ENCODE data around the gene CORO1C. TPM values are rescaled to one million over a fixed set of nuclear protein-coding genes. Genes with fewer than 3 reads are reported as not detected.

The CORO1C gene
- total and polyA plus RNA-seq, 2 experiments from 2014 or later = 170 to 403 TPM

DNA sequence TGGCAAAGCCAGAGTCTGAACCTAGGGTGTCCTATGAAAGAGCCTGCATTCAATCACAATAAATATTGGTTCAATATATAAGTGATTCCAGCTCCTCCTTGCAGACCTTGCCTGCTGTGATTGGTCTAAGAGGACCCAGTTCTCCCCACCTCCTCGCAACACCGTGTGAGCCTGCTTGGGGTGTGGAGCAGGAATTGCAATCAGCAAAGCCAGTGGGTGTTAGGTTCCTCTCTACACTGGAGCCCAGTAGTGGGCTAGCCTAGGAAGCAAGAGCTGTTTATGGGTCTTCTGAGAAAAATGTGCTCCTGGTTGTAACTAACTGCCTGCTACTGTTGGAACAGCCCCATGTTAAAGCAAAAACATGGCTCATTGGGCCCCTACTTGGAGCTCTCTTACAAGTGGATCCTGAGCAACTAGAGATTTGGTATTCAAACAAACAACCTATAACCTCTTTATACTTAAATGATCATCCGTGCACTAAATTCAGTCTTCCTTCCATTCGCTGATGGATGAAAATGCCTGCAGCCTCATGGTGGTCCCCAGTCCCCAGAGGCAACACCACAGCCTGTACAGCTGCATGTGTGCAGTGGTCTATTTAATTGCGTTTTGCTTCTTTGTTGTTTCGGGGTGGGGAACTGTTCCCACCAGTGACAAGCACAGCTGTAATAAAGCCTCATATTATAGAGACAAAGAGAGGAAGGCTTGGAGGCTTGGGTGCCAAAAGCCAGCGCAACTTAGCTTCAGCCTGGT is 93.9 kb downstream of the CORO1C start:
- 87 to 92% methylated on average over 7 of the region's 7 CpGs for WGBS, 2 experiments (ENCODE audit: low coverage in 1 of 2, low lambda C conversion rate in 2 of 2, missing lambda C conversion rate in 2 of 2)
- H3K27ac ChIP-seq = no peak overlapping the region
- no peak for TF ChIP-seq EZH2phosphoT487 (IDR thresholded peaks at IDR 0.05; ENCODE audit: insufficient read depth, low read depth)
- TF ChIP-seq EZH2 (IDR thresholded peaks at IDR 0.05; ENCODE audit: insufficient read depth, poor library complexity, severe bottlenecking) = no peak
- H3K9me3 ChIP-seq (ENCODE audit: low read depth) = no peaks in the 10 kb centered on the region
- H3K4me2 ChIP-seq (ENCODE audit: unreplicated experiment) = no peak overlapping the region
- no peak overlapping the region for H3K4me3 ChIP-seq
- H3F3A ChIP-seq (ENCODE audit: insufficient read depth) = peaks cover 76% of the 10 kb centered on the region
- no peaks in the 10 kb centered on the region for H3K79me2 ChIP-seq (ENCODE audit: insufficient read depth)
- H2AFZ ChIP-seq = no peak overlapping the region
- no peaks in the 10 kb centered on the region for H3K9me2 ChIP-seq (ENCODE audit: insufficient read depth)
- no peaks in the 10 kb centered on the region for H4K20me1 ChIP-seq (ENCODE audit: insufficient read depth)
- no peak for DNase-seq
- no peak overlapping the region for H3K9ac ChIP-seq
- in situ Hi-C loops (cut with MboI) = no loop called here
- H3K27me3 ChIP-seq (replicated peaks; ENCODE audit: insufficient read depth) = no peaks in the 10 kb centered on the region
- peaks cover 1% of the 10 kb centered on the region; the same call in 1 of the 2 replicates for H3K36me3 ChIP-seq (ENCODE audit: low read depth)
- H3K4me1 ChIP-seq (ENCODE audit: insufficient read depth) = peaks cover 28% of the 10 kb centered on the region

DNA sequence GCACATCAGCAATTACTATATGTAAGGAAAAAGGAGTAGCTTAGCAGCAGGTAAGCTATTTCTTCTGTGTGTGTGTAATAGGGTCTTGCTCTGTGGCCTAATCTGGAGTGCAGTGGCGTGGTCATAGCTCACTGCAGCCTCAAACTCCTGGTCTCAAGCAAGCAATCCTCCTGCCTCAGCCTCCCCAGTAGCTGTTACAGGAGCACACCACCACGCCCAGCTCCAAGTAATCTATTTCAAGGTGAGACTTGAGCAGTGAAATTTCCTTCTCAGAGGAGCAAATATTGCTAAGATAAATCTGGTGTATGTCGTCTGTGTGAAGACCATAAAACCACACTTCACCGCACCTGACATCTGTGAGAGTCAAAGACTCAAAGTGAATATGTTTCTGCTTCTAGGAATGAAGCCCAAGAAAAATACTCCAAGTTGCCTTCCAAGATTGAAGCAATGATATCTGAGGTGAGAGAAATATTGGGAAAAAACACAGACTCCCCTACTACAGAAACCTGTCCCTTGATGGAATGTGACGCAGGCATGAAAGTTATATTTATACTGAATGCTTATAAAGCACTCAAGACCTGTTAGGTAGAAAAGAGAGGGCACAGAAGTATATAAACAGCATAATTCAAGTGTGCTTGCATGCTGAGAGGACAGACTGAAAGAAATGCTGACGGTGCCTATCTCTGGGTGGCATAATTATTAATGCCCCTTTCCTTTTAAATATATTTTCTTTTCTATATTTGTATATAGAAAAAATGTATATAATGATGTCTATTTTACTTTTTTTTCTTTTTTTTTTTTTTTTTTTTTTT is 95.1 kb downstream of the CORO1C start:
- in situ Hi-C loops (cut with MboI) = no loop called here
- TF ChIP-seq EZH2phosphoT487 (IDR thresholded peaks at IDR 0.05; ENCODE audit: insufficient read depth, low read depth) (no peak), EZH2 (IDR thresholded peaks at IDR 0.05; ENCODE audit: insufficient read depth, poor library complexity, severe bottlenecking) (no peak)
- Histone ChIP-seq H3K4me3 (no peak overlapping the region), H3K27me3 (replicated peaks; ENCODE audit: insufficient read depth) (no peaks in the 10 kb centered on the region), H3K4me1 (ENCODE audit: insufficient read depth) (peaks cover 19% of the 10 kb centered on the region), H4K20me1 (ENCODE audit: insufficient read depth) (no peaks in the 10 kb centered on the region), H3F3A (ENCODE audit: insufficient read depth) (peaks cover 77% of the 10 kb centered on the region), H3K79me2 (ENCODE audit: insufficient read depth) (no peaks in the 10 kb centered on the region), H3K36me3 (ENCODE audit: low read depth) (no peaks in the 10 kb centered on the region), H3K9me2 (ENCODE audit: insufficient read depth) (no peaks in the 10 kb centered on the region), H3K4me2 (ENCODE audit: unreplicated experiment) (no peak overlapping the region), H3K9ac (no peak overlapping the region), H3K27ac (no peak overlapping the region), H2AFZ (no peak overlapping the region), H3K9me3 (ENCODE audit: low read depth) (no peaks in the 10 kb centered on the region)
- WGBS, 2 experiments (ENCODE audit: low coverage in 1 of 2, low lambda C conversion rate in 2 of 2, missing lambda C conversion rate in 2 of 2) = 97% methylated on average over 6 of the region's 6 CpGs
- no peak for DNase-seq

DNA sequence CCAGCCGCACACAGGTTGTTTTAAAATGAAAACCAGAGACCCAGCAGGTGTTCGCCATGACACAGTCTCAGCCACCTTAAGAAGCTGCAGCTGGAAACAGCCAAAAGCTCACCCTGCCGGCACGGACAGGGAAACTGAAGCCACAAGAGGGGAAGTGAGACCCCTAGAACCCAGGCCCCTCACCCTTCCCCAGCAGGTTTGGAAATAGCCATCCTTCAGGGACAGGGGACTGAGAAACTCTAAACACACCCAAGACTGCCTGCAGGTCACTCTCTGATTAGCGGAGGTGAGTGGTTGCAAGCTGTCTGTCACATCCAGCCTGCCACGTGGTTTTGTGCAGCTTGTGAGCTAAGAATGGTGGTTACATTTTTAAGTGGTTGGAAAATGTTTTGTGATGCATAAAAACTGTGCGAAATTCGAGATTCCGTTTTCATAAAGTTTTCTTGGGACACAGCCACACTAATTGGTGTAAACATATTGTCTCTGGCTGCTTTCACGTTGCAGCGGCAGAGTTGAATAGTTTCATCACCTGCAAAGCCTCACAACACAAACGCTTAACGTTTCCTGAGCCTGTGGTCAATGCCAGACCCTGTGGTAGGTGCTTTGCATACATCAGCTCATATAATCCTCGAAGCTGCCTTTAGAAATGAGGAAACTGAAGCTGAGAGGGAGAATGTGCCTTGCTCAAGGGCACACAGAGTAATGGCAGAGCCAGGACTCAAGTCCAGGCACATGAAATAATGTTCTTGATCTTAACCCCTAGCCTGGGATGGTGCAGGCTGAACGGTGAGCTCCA is 95.9 kb downstream of the CORO1C start:
- TF ChIP-seq EZH2 (IDR thresholded peaks at IDR 0.05; ENCODE audit: insufficient read depth, poor library complexity, severe bottlenecking) = no peak
- TF ChIP-seq EZH2phosphoT487 (IDR thresholded peaks at IDR 0.05; ENCODE audit: insufficient read depth, low read depth) = no peak
- Histone ChIP-seq H3K4me2 (ENCODE audit: unreplicated experiment) (no peak overlapping the region), H3K9me2 (ENCODE audit: insufficient read depth) (no peaks in the 10 kb centered on the region), H3K9ac (no peak overlapping the region), H3K4me3 (no peak overlapping the region), H3K27me3 (replicated peaks; ENCODE audit: insufficient read depth) (no peaks in the 10 kb centered on the region), H3K27ac (no peak overlapping the region), H2AFZ (no peak overlapping the region), H3K36me3 (ENCODE audit: low read depth) (no peaks in the 10 kb centered on the region), H4K20me1 (ENCODE audit: insufficient read depth) (no peaks in the 10 kb centered on the region), H3K4me1 (ENCODE audit: insufficient read depth) (peaks cover 19% of the 10 kb centered on the region), H3F3A (ENCODE audit: insufficient read depth) (peaks cover 78% of the 10 kb centered on the region), H3K79me2 (ENCODE audit: insufficient read depth) (no peaks in the 10 kb centered on the region), H3K9me3 (ENCODE audit: low read depth) (no peaks in the 10 kb centered on the region)
- in situ Hi-C loops (cut with MboI) = no loop called here
- DNase-seq = no peak
- whole genome bisulfite sequencing, 2 experiments (ENCODE audit: low coverage in 1 of 2, low lambda C conversion rate in 2 of 2, missing lambda C conversion rate in 2 of 2) = 49 to 53% methylated on average over 15 of the region's 15 CpGs

DNA sequence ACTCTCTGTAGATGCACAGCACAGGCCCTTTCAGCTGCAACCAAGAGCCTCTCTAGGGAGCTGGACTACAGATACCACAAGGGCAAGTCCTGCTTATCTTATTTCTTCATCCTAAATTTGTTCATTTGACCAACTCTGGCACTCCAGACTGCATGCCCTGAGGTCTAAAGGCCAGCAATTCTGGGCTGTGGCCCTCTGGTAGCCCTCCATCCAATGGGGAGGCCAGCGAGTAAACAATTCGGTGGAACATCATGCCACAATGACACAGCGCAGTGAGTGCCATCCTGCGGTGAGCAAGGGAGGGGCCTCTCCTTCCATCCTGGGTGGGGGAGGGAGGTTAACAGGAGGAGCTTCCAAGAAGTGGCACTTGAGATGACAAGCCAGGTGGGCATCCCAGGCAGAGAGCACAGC is 97.0 kb downstream of the CORO1C start:
- Histone ChIP-seq H3K4me2 (ENCODE audit: unreplicated experiment) (no peak overlapping the region), H3F3A (ENCODE audit: insufficient read depth) (peaks cover 77% of the 10 kb centered on the region), H3K9me2 (ENCODE audit: insufficient read depth) (no peaks in the 10 kb centered on the region), H3K36me3 (ENCODE audit: low read depth) (no peaks in the 10 kb centered on the region), H3K9ac (no peak overlapping the region), H3K4me3 (no peak overlapping the region), H4K20me1 (ENCODE audit: insufficient read depth) (no peaks in the 10 kb centered on the region), H3K27ac (no peak overlapping the region), H3K79me2 (ENCODE audit: insufficient read depth) (no peaks in the 10 kb centered on the region), H2AFZ (no peak overlapping the region), H3K4me1 (ENCODE audit: insufficient read depth) (peaks cover 23% of the 10 kb centered on the region), H3K9me3 (ENCODE audit: low read depth) (no peaks in the 10 kb centered on the region), H3K27me3 (replicated peaks; ENCODE audit: insufficient read depth) (no peaks in the 10 kb centered on the region)
- in situ Hi-C loops (cut with MboI) = no loop called here
- TF ChIP-seq EZH2 (IDR thresholded peaks at IDR 0.05; ENCODE audit: insufficient read depth, poor library complexity, severe bottlenecking) (no peak), EZH2phosphoT487 (IDR thresholded peaks at IDR 0.05; ENCODE audit: insufficient read depth, low read depth) (no peak)
- WGBS, 2 experiments (ENCODE audit: low coverage in 1 of 2, low lambda C conversion rate in 2 of 2, missing lambda C conversion rate in 2 of 2) = 79 to 81% methylated on average over 4 of the region's 4 CpGs
- DNase-seq = no peak
